ENCODE results near the gene DGKA. TPM values are rescaled to one million over a fixed set of nuclear protein-coding genes. Genes with fewer than 3 reads are reported as not detected.

Gene DGKA
- total RNA-seq, 1 experiment from 2014 or later = 58.3 TPM

DNA sequence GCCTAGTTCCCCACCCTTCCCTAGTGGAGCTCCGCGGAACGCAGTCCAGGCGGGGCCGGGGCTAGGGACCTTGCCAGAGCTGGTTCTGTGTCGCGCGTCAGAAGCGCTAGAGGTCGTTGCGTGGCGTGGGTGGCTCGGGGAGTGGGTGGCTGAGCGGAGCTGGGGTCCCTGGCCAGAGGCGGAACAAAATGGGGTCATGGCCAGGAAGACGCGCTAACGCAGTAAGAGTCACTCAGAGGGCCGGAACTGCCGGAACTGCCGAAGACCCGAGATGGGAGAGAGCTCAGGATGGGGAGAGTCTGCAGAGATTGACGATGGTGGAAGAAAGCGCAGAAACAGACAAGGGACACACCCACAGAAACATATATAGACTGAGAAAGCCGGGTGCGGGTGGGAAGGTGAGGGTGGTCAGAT is 4.8 kb downstream of the DGKA start:
- ATAC-seq (no peak), DNase-seq (ENCODE audit: low read depth, low spot score) (no peak)
- H3K27me3 ChIP-seq (ENCODE audit: insufficient read depth, low read length) = no peaks in the 10 kb centered on the region
- H2AFZ ChIP-seq (ENCODE audit: low read depth, low read length, poor library complexity, severe bottlenecking) = no peak overlapping the region
- no peaks in the 10 kb centered on the region for H3K9me2 ChIP-seq (ENCODE audit: insufficient read depth)
- RAD21 ChIA-PET (ENCODE audit: low non-redundant PET in 1 of 2, low total read pairs in 2 of 2, uncharacterized antibody in 2 of 2, unreplicated experiment in 2 of 2) = no interaction called here
- intact Hi-C loops (cut with micrococcal nuclease) = no loop called here
- H3K4me2 ChIP-seq (ENCODE audit: low read length) = no peak overlapping the region
- no peaks in the 10 kb centered on the region for H3K36me3 ChIP-seq (ENCODE audit: control insufficient read depth in 1 of 2, insufficient read depth in 2 of 2, low read length in 2 of 2)
- no peaks in the 10 kb centered on the region for H3K9me3 ChIP-seq (ENCODE audit: control insufficient read depth in 1 of 2, insufficient read depth in 1 of 2, low read depth in 1 of 2, low read length in 2 of 2)
- POLR2A ChIA-PET = interaction anchor here (0.6 kb wide), 1 partner anchor 128 kb away, joined by 4 read pairs; no protein-coding TSS in a partner anchor
- H3K9ac ChIP-seq (ENCODE audit: low read length) = no peak overlapping the region
- H3K4me3 ChIP-seq (replicated peaks in 1 of 2; ENCODE audit: low read depth in 1 of 2, low read length in 2 of 2) = no peak overlapping the region
- no TSS peak for BruUV-seq (replicated peaks)
- CTCF ChIA-PET = no interaction called here
- H3K79me2 ChIP-seq (ENCODE audit: insufficient read depth, low read length) = no peaks in the 10 kb centered on the region
- H4K20me1 ChIP-seq (ENCODE audit: insufficient read depth) = no peaks in the 10 kb centered on the region
- no peak for TF ChIP-seq SIN3A (IDR thresholded peaks at IDR 0.05; ENCODE audit: low read depth)
- no peak for TF ChIP-seq TCF7L2 (IDR thresholded peaks at IDR 0.05; ENCODE audit: borderline replicate concordance, extremely low read depth, insufficient read depth, insufficient read length)
- no peak for TF ChIP-seq EZH2 (IDR thresholded peaks at IDR 0.05)
- no peak for TF ChIP-seq FOSL1 (IDR thresholded peaks at IDR 0.05; ENCODE audit: low read depth)
- no peak for TF ChIP-seq JUND (IDR thresholded peaks at IDR 0.05)
- TF ChIP-seq, protein P1, sequence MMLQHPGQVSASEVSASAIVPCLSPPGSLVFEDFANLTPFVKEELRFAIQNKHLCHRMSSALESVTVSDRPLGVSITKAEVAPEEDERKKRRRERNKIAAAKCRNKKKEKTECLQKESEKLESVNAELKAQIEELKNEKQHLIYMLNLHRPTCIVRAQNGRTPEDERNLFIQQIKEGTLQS (IDR thresholded peaks at IDR 0.05) = no peak
- no peak for TF ChIP-seq ZNF274 (IDR thresholded peaks at IDR 0.05; ENCODE audit: low read depth, low read length)
- H3K27ac ChIP-seq (ENCODE audit: low read depth, low read length) = no peak overlapping the region
- peaks cover 17 to 57% of the 10 kb centered on the region in 2 experiments for H3K4me1 ChIP-seq (ENCODE audit: control insufficient read depth in 1 of 2, insufficient read depth in 2 of 2, low read length in 2 of 2)

DNA sequence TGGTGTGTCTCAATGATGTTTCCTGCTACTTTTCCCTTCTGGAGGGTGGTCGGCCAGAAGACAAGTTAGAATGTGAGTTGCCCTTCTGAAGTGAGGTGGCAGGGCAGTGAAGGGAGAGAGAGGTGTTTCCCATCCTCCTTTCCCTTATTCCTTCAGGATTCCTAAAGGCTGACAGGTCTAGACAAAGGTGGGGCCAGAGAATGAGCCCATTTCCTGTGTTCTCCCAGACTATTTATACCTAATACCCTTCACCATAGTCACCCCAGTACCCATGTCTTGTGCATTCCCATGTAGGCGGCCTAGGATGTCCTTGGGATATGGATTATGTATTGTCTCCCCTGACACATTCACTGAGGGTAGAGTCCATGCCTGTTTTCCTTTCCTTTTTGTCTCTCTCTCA is 7.0 kb downstream of the DGKA start:
- Histone ChIP-seq H2AFZ (ENCODE audit: low read depth, low read length, poor library complexity, severe bottlenecking) (no peak overlapping the region), H3K27ac (ENCODE audit: low read depth, low read length) (no peak overlapping the region), H3K4me1 (ENCODE audit: control insufficient read depth in 1 of 2, insufficient read depth in 2 of 2, low read length in 2 of 2) (peaks cover 11 to 38% of the 10 kb centered on the region in 2 experiments), H3K27me3 (ENCODE audit: insufficient read depth, low read length) (no peaks in the 10 kb centered on the region), H3K9me2 (ENCODE audit: insufficient read depth) (no peaks in the 10 kb centered on the region), H3K4me3 (replicated peaks in 1 of 2; ENCODE audit: low read depth in 1 of 2, low read length in 2 of 2) (no peak overlapping the region), H3K36me3 (ENCODE audit: control insufficient read depth in 1 of 2, insufficient read depth in 2 of 2, low read length in 2 of 2) (peaks cover 0 to 6% of the 10 kb centered on the region in 2 experiments; a peak in 2 of 4 replicates), H3K4me2 (ENCODE audit: low read length) (peak overlapping the region; percentile 26; the same call in 1 of the 2 replicates), H3K9ac (ENCODE audit: low read length) (no peak overlapping the region; the same call in 1 of the 2 replicates), H3K9me3 (ENCODE audit: control insufficient read depth in 1 of 2, insufficient read depth in 1 of 2, low read depth in 1 of 2, low read length in 2 of 2) (no peaks in the 10 kb centered on the region), H3K79me2 (ENCODE audit: insufficient read depth, low read length) (no peaks in the 10 kb centered on the region), H4K20me1 (ENCODE audit: insufficient read depth) (no peaks in the 10 kb centered on the region)
- ChIA-PET POLR2A (interaction anchor here (1.0 kb wide), 1 partner anchor 11 kb away, joined by 3 read pairs; no protein-coding TSS in a partner anchor), CTCF (no interaction called here), RAD21 (ENCODE audit: low non-redundant PET in 1 of 2, low total read pairs in 2 of 2, uncharacterized antibody in 2 of 2, unreplicated experiment in 2 of 2) (no interaction called here)
- BruUV-seq (replicated peaks) = no TSS peak
- DNase-seq (ENCODE audit: low read depth, low spot score) (no peak), ATAC-seq (no peak)
- TF ChIP-seq YY1 (IDR thresholded peaks at IDR 0.05; ENCODE audit: extremely low read depth, insufficient replicate concordance, low read depth, low read length) (no peak), SIN3A (IDR thresholded peaks at IDR 0.05; ENCODE audit: low read depth) (no peak), CEBPB (IDR thresholded peaks at IDR 0.05; ENCODE audit: low read depth) (no peak)
- intact Hi-C loops (cut with micrococcal nuclease) = no loop called here
